Peyer's patch (tissue), 4 donors: ENCODE data around the gene EPAS1. TPM values are rescaled to one million over a fixed set of nuclear protein-coding genes. Genes with fewer than 3 reads are reported as not detected.
A peak's percentile ranks its signal among the peaks of the same experiment; 100 is the strongest.

ENCODE experiments used
- DNase-seq, 3 donors: peaks; one replicate each; pipeline ENCODE4 v3.0.0-alpha.2; 2017 to 2019
- H3K27ac ChIP-seq, 4 donors: fragments of 200-600 bp; sonication (generic); one replicate each; pipeline ENCODE4 v1.5.1; 2016 to 2019
- H3K27me3 ChIP-seq, 2 donors: fragments of 200-600 bp; sonication (generic); one replicate each; pipeline ENCODE4 v1.5.1; 2019
- H3K36me3 ChIP-seq, 3 donors: fragments of 200-600 bp; sonication (generic); one replicate each; pipeline ENCODE4 v1.5.1; 2016 to 2019
- H3K4me1 ChIP-seq, 4 donors: fragments of 200-600 bp; sonication (generic); one replicate each; pipeline ENCODE4 v1.5.1; 2016 to 2019
- H3K4me3 ChIP-seq, 4 donors: fragments of 200-600 bp; sonication (generic); 1 replicate in 3 of 4; 2 replicates in 1 of 4; pipeline ENCODE4 v1.5.1; 2016 to 2019; ENCODE audit warnings: mild to moderate bottlenecking in 1 of 4
- H3K9me3 ChIP-seq, 4 donors: fragments of 200-600 bp; sonication (generic); one replicate each; pipeline ENCODE4 v1.5.1; 2016 to 2019; ENCODE audit warnings: mild to moderate bottlenecking in 1 of 4
- POLR2A ChIP-seq, 2 donors: fragments of 450-650 bp; IDR thresholded peaks; one replicate each; pipeline ENCODE4 v1.5.1; 2017; ENCODE audit warnings: antibody characterized with exemption in 2 of 2, mild to moderate bottlenecking in 2 of 2, moderate library complexity in 2 of 2
- total RNA-seq, 4 donors: library from RNA; depleted of rRNA; stranded (reverse); fragments of >200 nt; gene quantifications; one replicate each; pipeline ENCODE4 v1.1.0, GENCODE V29; 2016
- TF ChIP-seq, protein P1 (sequence below), 6 experiments: fragments of 450-650 bp in 4 of 6; fragments of 200-600 bp in 2 of 6; sonication (generic) in 1 of 6; IDR thresholded peaks; one replicate each; pipeline ENCODE4 v1.5.1; 2017 to 2019; ENCODE audit warnings: antibody characterized with exemption in 6 of 6, mild to moderate bottlenecking in 3 of 6, moderate library complexity in 1 of 6

Gene EPAS1
- total RNA-seq, 4 donors from 2014 or later = 114 to 240 (median 196) TPM

DNA sequence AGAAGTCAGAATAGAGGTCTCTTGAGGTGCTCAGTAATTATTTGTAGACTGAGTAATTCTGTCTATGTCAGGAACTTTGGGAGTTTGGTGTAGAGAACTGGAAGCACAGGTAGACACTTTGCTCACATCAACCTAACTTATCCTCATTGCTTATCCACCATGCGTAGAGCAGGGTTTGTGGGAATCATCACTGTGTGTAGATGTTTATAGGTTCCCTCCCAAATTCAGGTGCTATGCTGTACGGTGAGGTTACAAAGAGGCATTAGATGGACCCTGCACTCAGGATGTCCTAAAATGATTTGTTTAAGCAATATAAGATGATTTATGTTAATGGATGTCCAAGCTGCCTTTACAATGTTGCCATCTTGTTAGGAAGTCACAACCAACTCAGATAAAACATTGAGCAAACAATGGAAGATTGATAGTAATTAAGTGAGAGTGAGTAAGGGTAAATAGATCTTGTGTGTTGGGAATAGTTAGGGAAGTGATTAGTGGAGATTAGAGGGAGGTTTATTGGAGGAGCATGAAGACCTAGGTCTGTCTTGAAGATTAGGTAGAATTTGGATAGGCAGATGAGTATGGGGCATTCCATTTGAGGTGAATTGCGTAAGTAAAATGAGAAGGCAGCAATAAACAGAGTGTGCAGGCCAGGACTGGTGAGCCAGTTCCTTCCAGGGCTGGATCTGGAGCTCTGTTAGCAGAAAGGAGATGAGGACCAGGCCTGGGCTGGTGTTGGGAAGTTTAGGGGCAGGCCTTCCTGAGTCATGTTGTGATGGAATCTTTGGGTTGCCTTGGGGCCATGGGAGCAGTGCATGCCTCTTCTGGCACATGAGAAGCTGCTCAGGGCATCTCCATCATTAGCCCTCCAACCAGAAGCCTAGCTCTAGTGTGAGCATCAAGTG, 12.1 kb downstream of the EPAS1 start:
- no peak for DNase-seq
- Histone ChIP-seq H3K9me3 (no peaks in the 10 kb centered on the region), H3K27ac (peak overlapping the region in 2 of 4 donors; percentile 71 to 85), H3K27me3 (no peaks in the 10 kb centered on the region), H3K4me1 (peaks cover 0 to 89% (median 11%) of the 10 kb centered on the region in 4 donors), H3K4me3 (no peak overlapping the region), H3K36me3 (no peaks in the 10 kb centered on the region)
- TF ChIP-seq POLR2A (IDR thresholded peaks at IDR 0.05) = no peak
- TF ChIP-seq, protein P1, sequence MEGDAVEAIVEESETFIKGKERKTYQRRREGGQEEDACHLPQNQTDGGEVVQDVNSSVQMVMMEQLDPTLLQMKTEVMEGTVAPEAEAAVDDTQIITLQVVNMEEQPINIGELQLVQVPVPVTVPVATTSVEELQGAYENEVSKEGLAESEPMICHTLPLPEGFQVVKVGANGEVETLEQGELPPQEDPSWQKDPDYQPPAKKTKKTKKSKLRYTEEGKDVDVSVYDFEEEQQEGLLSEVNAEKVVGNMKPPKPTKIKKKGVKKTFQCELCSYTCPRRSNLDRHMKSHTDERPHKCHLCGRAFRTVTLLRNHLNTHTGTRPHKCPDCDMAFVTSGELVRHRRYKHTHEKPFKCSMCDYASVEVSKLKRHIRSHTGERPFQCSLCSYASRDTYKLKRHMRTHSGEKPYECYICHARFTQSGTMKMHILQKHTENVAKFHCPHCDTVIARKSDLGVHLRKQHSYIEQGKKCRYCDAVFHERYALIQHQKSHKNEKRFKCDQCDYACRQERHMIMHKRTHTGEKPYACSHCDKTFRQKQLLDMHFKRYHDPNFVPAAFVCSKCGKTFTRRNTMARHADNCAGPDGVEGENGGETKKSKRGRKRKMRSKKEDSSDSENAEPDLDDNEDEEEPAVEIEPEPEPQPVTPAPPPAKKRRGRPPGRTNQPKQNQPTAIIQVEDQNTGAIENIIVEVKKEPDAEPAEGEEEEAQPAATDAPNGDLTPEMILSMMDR (IDR thresholded peaks at IDR 0.05) = no peak

DNA sequence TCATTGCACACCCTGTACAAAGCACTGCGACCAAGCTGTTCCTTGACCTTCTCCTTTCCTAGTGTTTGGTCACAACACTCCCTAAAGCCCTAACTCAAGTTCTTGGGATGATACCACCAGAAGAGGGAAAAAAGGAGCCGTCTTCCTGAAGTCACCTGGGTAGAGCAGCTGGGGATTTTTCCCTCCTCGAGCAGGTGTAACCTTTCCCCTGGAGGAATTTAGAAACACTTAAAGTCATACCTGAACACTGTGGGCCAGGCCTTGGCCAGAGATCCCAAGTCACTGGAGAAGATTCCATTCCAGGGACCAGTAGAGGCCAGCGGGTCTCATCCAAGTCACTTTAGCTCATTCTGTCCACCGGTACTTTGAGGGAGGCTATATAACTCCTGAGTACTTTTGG, 13.2 kb downstream of the EPAS1 start:
- no peak for DNase-seq
- Histone ChIP-seq H3K27me3 (no peaks in the 10 kb centered on the region), H3K27ac (peak overlapping the region in 1 of 4 donors; percentile 71), H3K9me3 (no peaks in the 10 kb centered on the region), H3K4me1 (peaks cover 0 to 89% (median 12%) of the 10 kb centered on the region in 4 donors), H3K36me3 (no peaks in the 10 kb centered on the region), H3K4me3 (no peak overlapping the region)
- TF ChIP-seq POLR2A (IDR thresholded peaks at IDR 0.05) = no peak
- TF ChIP-seq, protein P1 (IDR thresholded peaks at IDR 0.05) = no peak

DNA sequence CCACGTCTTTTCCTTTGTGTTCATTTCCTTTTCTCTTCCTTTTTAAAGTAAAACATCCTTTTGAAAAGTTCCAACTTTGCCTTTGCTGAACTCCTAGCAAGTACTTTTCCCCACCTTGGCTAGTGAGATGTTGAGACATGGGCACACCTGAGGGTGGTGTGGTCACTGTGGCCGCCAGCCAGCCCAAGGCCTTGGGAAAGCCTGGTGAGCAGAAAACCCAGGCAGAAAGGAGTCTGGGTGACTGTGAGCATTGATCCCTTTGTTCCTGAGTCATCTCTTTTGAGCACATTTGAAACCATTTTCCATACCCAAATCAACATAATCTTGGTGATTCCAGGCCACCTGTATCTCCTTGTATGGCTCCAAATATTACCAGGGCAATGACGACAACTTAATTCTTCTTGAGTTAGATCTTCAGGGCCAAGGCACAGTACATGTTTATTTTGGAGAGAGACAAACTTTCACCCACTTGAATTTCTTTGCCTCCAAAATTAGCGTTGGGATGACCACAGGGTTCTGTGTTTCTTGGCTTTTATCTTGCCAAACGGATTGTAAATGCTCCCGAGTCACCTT, 14.5 kb downstream of the EPAS1 start:
- no peaks in the 10 kb centered on the region for H3K27me3 ChIP-seq
- peak overlapping the region in 3 of 4 donors; percentile 13 to 71 (median 18) for H3K27ac ChIP-seq
- H3K36me3 ChIP-seq = no peaks in the 10 kb centered on the region
- no peaks in the 10 kb centered on the region for H3K9me3 ChIP-seq
- peaks cover 0 to 90% (median 13%) of the 10 kb centered on the region in 4 donors for H3K4me1 ChIP-seq
- DNase-seq = no peak
- H3K4me3 ChIP-seq = no peak overlapping the region
- TF ChIP-seq POLR2A (IDR thresholded peaks at IDR 0.05) = no peak
- TF ChIP-seq, protein P1 (IDR thresholded peaks at IDR 0.05) = no peak

DNA sequence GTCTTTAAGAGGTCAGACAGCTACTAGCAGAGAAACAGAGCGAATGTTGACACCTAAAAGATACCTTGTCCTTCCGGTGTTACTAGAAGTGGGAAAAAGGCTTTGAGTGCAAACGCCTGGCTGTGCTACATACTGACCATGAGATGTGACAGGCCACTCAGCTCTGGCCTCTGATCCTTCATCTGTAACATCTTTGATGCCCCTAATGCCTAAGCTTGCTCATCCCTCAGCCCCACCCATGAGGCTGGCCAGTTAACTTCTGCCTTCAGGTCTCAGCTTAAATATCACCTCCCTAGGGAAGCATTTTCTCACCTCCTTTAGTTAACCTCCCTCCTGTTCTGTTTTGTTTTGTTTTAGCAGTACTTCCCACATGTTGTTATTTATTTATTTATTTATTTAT, 15.9 kb downstream of the EPAS1 start:
- no peak overlapping the region for H3K4me3 ChIP-seq
- no peaks in the 10 kb centered on the region for H3K36me3 ChIP-seq
- H3K4me1 ChIP-seq = peaks cover 0 to 91% (median 10%) of the 10 kb centered on the region in 4 donors
- peak overlapping the region in 1 of 4 donors; percentile 37 for H3K27ac ChIP-seq
- H3K9me3 ChIP-seq = no peaks in the 10 kb centered on the region
- no peak for DNase-seq
- H3K27me3 ChIP-seq = no peaks in the 10 kb centered on the region
- no peak for TF ChIP-seq POLR2A (IDR thresholded peaks at IDR 0.05)
- TF ChIP-seq, protein P1 (IDR thresholded peaks at IDR 0.05) = no peak

DNA sequence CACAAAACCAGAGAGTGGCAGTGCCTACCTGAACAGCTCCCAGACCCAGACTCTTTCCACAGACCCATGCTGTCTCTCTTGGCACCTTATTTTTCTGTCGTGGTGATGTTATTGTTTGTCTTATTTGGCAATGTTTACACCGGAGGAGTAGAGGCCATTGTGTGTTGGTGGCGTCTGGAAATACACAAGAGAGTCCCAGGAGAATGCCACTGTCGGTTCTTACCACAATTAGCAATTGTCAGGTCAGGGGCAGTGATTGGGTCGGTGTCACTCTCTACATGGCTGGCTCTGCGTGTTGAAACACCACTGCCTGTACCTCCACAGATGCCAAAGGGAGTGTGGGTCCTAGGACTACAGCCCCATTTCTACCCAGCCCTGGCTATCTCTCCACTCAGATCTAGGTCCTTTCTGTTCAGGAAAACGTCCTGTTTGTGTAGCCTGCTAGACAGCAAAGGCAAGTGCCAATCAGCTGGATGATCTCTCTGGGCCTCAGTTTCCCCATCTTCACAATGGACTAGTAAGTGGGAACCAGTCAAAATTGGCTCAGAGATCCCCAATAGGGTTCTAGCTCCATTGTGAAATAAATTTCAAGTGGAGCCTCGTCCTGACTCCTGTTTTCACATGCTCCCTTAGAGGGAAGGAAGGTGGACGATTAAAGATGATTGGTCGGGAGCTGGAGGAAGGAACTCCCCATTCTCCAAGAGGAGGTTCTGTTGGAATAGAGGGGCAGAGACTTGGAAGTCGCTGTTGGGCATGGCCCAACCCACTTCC, 17.0 kb downstream of the EPAS1 start:
- peaks cover 0 to 91% (median 5%) of the 10 kb centered on the region in 4 donors for H3K4me1 ChIP-seq
- H3K27me3 ChIP-seq = no peaks in the 10 kb centered on the region
- no peak for TF ChIP-seq POLR2A (IDR thresholded peaks at IDR 0.05)
- TF ChIP-seq, protein P1 (IDR thresholded peaks at IDR 0.05) = no peak
- no peak overlapping the region for H3K4me3 ChIP-seq
- H3K36me3 ChIP-seq = no peaks in the 10 kb centered on the region
- H3K27ac ChIP-seq = peak overlapping the region in 3 of 4 donors; percentile 62 to 89 (median 70)
- no peak for DNase-seq
- no peaks in the 10 kb centered on the region for H3K9me3 ChIP-seq
